ENCODE results near the gene MYH15.

GRCh38 chr3:108525256-108525655, 14.9 kb upstream of the MYH15 start:
- TF ChIP-seq CTCF (conservative IDR thresholded peaks at IDR 0.05; ENCODE audit: low read length) (no peak), EZH2phosphoT487 (IDR thresholded peaks at IDR 0.05; ENCODE audit: borderline replicate concordance, low read depth, low read length) (no peak)

Measured in OCI-LY7 (cell line).